Measurements from ENCODE around the gene KHK.

Gene KHK

DNA sequence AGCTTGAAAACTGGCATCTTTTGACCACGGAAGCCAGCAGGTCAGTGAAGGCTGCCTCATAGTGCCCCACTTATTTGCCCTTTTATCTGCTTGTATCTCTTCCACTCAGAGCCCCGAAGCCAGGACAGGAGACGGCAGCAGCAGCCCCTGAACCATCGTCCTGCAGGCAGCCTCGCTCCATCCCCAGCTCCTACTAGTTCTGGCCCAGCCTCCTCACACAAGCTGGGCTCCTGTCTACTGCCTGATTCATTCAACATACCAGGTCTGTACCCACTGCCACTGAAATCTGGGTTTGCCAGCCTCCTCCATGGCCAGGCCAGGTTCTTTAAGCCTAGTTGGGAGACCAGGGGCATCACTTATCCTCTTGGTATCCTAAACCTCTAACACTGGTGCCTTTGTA lies 19.2 kb upstream of the KHK start:
- H3K36me3 ChIP-seq = peaks cover 26% of the 10 kb centered on the region
- no peaks in the 10 kb centered on the region for H3K9me3 ChIP-seq
- no peak for DNase-seq
- TF ChIP-seq, protein P1, sequence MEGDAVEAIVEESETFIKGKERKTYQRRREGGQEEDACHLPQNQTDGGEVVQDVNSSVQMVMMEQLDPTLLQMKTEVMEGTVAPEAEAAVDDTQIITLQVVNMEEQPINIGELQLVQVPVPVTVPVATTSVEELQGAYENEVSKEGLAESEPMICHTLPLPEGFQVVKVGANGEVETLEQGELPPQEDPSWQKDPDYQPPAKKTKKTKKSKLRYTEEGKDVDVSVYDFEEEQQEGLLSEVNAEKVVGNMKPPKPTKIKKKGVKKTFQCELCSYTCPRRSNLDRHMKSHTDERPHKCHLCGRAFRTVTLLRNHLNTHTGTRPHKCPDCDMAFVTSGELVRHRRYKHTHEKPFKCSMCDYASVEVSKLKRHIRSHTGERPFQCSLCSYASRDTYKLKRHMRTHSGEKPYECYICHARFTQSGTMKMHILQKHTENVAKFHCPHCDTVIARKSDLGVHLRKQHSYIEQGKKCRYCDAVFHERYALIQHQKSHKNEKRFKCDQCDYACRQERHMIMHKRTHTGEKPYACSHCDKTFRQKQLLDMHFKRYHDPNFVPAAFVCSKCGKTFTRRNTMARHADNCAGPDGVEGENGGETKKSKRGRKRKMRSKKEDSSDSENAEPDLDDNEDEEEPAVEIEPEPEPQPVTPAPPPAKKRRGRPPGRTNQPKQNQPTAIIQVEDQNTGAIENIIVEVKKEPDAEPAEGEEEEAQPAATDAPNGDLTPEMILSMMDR (IDR thresholded peaks at IDR 0.05; ENCODE audit: low read depth, low read length) = no peak
- no peaks in the 10 kb centered on the region for H3K27me3 ChIP-seq
- peaks cover 10% of the 10 kb centered on the region for H3K4me1 ChIP-seq
- no peak overlapping the region for H3K4me3 ChIP-seq (ENCODE audit: low read depth, low read length)

DNA sequence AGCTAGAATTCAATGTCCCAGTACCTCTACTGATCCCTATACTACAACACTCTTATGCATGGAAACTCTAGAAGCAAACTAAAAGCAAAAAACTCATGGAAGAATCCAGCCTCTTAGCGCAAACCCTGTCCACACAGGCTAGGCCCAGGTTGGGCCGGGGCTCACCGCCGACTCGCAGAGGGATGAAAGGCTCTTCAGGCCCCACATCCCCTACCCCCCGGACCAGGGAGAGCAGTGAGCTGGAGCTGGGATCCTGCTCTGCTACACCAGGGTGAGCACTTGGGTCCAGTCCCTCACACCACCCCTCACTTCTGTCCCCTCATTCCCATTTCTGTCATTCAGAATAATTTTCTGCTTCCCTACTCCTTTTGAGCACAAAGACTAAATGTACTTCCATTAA lies 17.1 kb upstream of the KHK start:
- TF ChIP-seq, protein P1 (IDR thresholded peaks at IDR 0.05; ENCODE audit: low read depth, low read length) = no peak

DNA sequence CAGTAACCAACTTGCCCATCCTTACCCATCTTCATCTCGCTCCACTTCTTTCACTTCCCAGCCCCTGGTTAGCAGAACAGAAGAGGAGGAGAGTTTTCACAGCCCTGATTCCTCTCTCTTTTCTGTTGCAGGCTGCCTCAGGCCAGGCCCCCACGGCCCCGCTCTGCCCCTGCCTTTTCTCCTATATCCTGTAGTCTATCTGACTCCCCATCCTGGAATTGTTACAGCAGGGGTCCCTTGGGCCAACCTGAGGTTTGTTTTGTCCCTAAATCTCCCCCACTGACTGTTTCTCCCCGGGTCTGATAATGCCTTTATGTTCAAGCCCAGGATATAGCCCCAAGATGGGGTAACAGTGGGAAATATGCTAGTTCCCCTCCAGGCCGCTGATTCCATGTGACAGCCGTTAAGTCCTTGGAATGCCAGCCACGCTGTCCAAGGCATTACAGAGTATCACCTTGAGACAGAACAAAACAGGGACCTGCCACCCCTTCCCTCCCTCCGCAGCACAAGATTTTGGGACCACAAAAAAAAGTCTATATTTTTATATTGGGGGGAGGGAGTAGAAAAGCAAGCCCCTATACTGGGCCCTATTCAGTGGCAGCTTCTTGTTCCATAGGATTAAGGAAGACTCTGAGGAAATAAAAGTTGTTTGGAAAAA lies 16.5 kb upstream of the KHK start:
- DNase-seq = no peak
- peak overlapping the region; percentile 99 for H3K4me3 ChIP-seq (ENCODE audit: low read depth, low read length)

More for the DNA sequence above, 17.1 kb upstream of the KHK start:
- Histone ChIP-seq H3K4me1 (peaks cover 10% of the 10 kb centered on the region), H3K27me3 (no peaks in the 10 kb centered on the region), H3K9me3 (no peaks in the 10 kb centered on the region), H3K4me3 (ENCODE audit: low read depth, low read length) (no peak overlapping the region), H3K36me3 (peaks cover 20% of the 10 kb centered on the region)
- DNase-seq = no peak

GRCh38 chr2:27070653-27071276 lies 15.8 kb upstream of the KHK start:
- DNase-seq = no peak
- H3K4me1 ChIP-seq = peaks cover 21% of the 10 kb centered on the region
- peaks cover 20% of the 10 kb centered on the region for H3K36me3 ChIP-seq
- H3K9me3 ChIP-seq = no peaks in the 10 kb centered on the region
- TF ChIP-seq, protein P1 (IDR thresholded peaks at IDR 0.05; ENCODE audit: low read depth, low read length) = no peak
- H3K27me3 ChIP-seq = no peaks in the 10 kb centered on the region
- H3K4me3 ChIP-seq (ENCODE audit: low read depth, low read length) = peak overlapping the region; percentile 99

More for the DNA sequence above, 16.5 kb upstream of the KHK start:
- TF ChIP-seq, protein P1 (IDR thresholded peaks at IDR 0.05; ENCODE audit: low read depth, low read length) = no peak
- Histone ChIP-seq H3K9me3 (no peaks in the 10 kb centered on the region), H3K27me3 (no peaks in the 10 kb centered on the region), H3K36me3 (peaks cover 20% of the 10 kb centered on the region), H3K4me1 (peaks cover 17% of the 10 kb centered on the region)

DNA sequence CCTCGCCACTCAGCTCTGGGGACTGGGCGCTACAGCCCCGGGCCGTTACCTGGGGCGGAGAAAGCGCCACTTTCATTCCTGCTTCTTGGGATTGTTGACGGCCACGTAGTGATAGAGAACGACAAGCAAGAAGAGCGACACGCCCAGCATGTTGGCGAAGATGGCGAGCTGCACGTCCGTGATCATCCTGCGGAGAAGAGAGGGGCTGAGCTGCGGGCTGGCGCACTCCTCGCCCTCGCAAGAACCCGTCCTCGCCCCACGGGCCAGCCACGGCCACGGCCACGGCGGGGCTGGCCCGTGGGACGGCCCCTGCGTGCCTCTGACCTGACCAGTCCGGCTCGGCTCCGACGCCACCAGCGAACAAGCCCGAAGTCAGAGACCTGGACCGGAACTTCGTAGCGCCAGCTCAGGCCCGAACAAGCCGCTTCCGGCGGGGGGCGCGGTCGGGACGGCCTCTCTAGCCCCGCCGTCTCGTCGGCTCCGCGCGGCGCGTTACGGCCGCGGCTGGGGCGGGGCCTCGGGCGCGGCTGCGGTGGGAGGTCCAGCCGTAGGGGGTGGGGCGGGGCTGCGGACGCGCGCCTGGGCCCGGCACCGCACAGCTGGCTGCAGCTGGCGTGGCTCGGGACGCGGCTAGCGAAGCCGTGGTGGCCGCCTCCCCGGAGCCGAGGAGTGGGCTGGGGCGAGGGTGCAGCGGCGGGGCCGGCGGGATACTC lies 15.1 kb upstream of the KHK start, which contains the start of gene OST4:
OST4 (minus strand) TSS at position 378 of the 713 bp plus-strand sequence.
- peak; percentile 96 for DNase-seq

More for the DNA sequence above, 15.1 kb upstream of the KHK start, which contains the start of gene OST4:
- TF ChIP-seq, protein P1 (IDR thresholded peaks at IDR 0.05; ENCODE audit: low read depth, low read length) = no peak
- no peaks in the 10 kb centered on the region for H3K9me3 ChIP-seq
- H3K36me3 ChIP-seq = peaks cover 20% of the 10 kb centered on the region
- peaks cover 28% of the 10 kb centered on the region for H3K4me1 ChIP-seq
- H3K4me3 ChIP-seq (ENCODE audit: low read depth, low read length) = peak within 1 kb of the TSS; percentile 99
- H3K27me3 ChIP-seq = no peaks in the 10 kb centered on the region

Measured in BE2C (cell line).